Upper lobe of right lung (tissue), 1 donor: ENCODE measurements around the gene AGTRAP. TPM values are rescaled to one million over a fixed set of nuclear protein-coding genes. Genes with fewer than 3 reads are reported as not detected.

Experiments used
- ATAC-seq: fragments of 200-7000 bp; cut with Tn5 transposase; one replicate; pipeline ENCODE4 v1.9.1; 2020; ENCODE audit warnings: mild to moderate bottlenecking, moderate library complexity
- DNase-seq: peaks from one replicate; pipeline ENCODE4 v3.0.0-alpha.2; 2020
- H3K27ac ChIP-seq: fragments of 200-600 bp; one replicate; pipeline ENCODE4 v1.8.0; 2022
- H3K27me3 ChIP-seq: fragments of 200-600 bp; one replicate; pipeline ENCODE4 v1.8.0; 2022; ENCODE audit warnings: mild to moderate bottlenecking
- H3K36me3 ChIP-seq: fragments of 200-600 bp; one replicate; pipeline ENCODE4 v1.8.0; 2022
- H3K4me1 ChIP-seq: fragments of 200-600 bp; one replicate; pipeline ENCODE4 v1.8.0; 2022
- H3K4me3 ChIP-seq: fragments of 200-600 bp; one replicate; pipeline ENCODE4 v1.8.0; 2022; ENCODE audit warnings: mild to moderate bottlenecking
- H3K9me3 ChIP-seq: fragments of 200-600 bp; one replicate; pipeline ENCODE4 v1.8.0; 2022
- intact Hi-C: fragments of 100-400 bp; cut with DNase I; formaldehyde crosslinking; loops from one replicate; pipeline ENCODE4 v1.11.0; 2022
- total RNA-seq: library from RNA; stranded (reverse); fragmentation: NEBNext Ultra II Directional; extraction: Animal tissue kit (Norgen Biotek cat#: 25700); gene quantifications from one replicate; pipeline ENCODE4 v1.2.1, GENCODE V29; 2021
- TF ChIP-seq, protein P1 (sequence below): fragments of 200-600 bp; IDR thresholded peaks from one replicate; pipeline ENCODE4 v1.8.0; 2022; ENCODE audit warnings: antibody characterized with exemption
- donor health status: DM: no; HTN: yes; CAD: no; lungs with severe emphysema.

Gene AGTRAP
- total RNA-seq, 1 donor from 2014 or later: 57.0 TPM

DNA sequence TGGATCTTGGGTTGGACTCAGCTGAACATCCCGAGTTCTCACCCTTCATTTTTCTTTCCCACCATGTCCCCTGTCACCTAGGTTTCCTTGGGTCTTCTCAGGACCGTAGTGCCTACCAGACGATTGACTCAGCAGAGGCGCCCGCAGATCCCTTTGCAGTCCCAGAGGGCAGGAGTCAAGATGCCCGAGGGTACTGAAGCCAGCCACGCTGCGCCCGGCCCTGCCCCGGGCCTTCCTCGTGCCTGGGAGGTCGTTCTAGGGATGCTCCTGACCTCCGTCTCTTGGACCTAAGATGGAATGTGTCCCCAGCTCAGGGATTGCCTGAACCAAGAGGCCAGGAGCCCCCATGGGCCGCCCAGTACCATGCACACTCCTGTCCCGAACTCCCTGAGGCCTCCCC, 14.1 kb downstream of the AGTRAP start:
- intact Hi-C loops: no loop called here
- TF ChIP-seq, protein P1, sequence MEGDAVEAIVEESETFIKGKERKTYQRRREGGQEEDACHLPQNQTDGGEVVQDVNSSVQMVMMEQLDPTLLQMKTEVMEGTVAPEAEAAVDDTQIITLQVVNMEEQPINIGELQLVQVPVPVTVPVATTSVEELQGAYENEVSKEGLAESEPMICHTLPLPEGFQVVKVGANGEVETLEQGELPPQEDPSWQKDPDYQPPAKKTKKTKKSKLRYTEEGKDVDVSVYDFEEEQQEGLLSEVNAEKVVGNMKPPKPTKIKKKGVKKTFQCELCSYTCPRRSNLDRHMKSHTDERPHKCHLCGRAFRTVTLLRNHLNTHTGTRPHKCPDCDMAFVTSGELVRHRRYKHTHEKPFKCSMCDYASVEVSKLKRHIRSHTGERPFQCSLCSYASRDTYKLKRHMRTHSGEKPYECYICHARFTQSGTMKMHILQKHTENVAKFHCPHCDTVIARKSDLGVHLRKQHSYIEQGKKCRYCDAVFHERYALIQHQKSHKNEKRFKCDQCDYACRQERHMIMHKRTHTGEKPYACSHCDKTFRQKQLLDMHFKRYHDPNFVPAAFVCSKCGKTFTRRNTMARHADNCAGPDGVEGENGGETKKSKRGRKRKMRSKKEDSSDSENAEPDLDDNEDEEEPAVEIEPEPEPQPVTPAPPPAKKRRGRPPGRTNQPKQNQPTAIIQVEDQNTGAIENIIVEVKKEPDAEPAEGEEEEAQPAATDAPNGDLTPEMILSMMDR: no peak
- Histone ChIP-seq H3K36me3 (peaks cover 53% of the 10 kb centered on the region), H3K27ac (no peak overlapping the region), H3K27me3 (no peaks in the 10 kb centered on the region), H3K4me1 (no peaks in the 10 kb centered on the region), H3K4me3 (no peak overlapping the region), H3K9me3 (no peaks in the 10 kb centered on the region)
- no peak for DNase-seq
- ATAC-seq: no peak

DNA sequence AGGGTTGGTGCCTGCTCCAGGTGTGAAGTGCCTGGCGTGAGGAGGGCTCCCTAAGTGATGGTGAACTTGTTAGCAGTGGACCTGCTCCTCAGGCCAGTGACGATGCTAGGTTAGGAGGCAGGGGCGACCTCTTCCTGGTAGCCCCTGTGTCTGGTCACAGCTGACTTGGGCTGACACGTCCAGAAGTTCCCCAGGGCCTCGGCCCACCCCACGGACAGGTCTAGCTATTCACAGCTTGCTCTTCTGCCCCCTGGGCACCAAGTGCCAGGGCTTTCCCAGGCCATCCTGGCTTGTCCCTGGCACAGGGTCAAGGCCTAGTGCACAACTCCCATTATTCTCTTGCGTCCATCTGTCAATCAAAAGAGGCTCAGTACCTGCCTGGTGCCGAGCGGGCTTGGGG, 15.2 kb downstream of the AGTRAP start:
- Histone ChIP-seq H3K27me3 (no peaks in the 10 kb centered on the region), H3K9me3 (no peaks in the 10 kb centered on the region), H3K4me3 (no peak overlapping the region), H3K27ac (no peak overlapping the region), H3K36me3 (peaks cover 46% of the 10 kb centered on the region), H3K4me1 (no peaks in the 10 kb centered on the region)
- ATAC-seq (no peak), DNase-seq (no peak)
- intact Hi-C loops: no loop called here
- TF ChIP-seq, protein P1: no peak

GRCh38 chr1:11752359-11753088, 16.6 kb downstream of the AGTRAP start:
- TF ChIP-seq, protein P1: no peak
- H3K36me3 ChIP-seq: peaks cover 32% of the 10 kb centered on the region
- no peaks in the 10 kb centered on the region for H3K9me3 ChIP-seq
- H3K27ac ChIP-seq: no peak overlapping the region
- no peaks in the 10 kb centered on the region for H3K4me1 ChIP-seq
- no peak for DNase-seq
- no peaks in the 10 kb centered on the region for H3K27me3 ChIP-seq
- intact Hi-C loops: no loop called here
- H3K4me3 ChIP-seq: no peak overlapping the region
- no peak for ATAC-seq

GRCh38 chr1:11753555-11754208, 17.7 kb downstream of the AGTRAP start:
- no peaks in the 10 kb centered on the region for H3K4me1 ChIP-seq
- no peak overlapping the region for H3K4me3 ChIP-seq
- no peak for ATAC-seq
- TF ChIP-seq, protein P1: no peak
- no peak overlapping the region for H3K27ac ChIP-seq
- no peaks in the 10 kb centered on the region for H3K9me3 ChIP-seq
- intact Hi-C loops: no loop called here
- DNase-seq: no peak
- H3K27me3 ChIP-seq: no peaks in the 10 kb centered on the region
- H3K36me3 ChIP-seq: peaks cover 24% of the 10 kb centered on the region

DNA sequence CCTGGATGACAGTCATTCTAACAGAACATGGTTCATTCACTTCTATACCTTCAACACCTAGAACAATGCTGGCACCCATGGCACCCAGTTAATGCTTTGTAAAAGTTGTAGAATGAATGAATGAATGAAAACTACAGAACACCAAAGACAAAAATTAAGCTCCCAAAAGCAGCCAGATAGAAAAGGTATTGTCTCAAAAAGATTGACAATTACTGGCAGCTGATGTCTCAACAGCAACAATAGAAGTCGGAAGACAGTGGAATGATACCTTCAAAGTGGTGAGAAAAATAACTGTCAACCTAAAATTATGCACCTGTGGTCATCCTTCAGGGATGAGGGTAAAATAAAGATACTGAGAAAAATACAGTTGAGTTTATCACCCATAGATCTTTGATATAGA, 21.1 kb downstream of the AGTRAP start:
- DNase-seq (no peak), ATAC-seq (no peak)
- Histone ChIP-seq H3K9me3 (no peaks in the 10 kb centered on the region), H3K27me3 (peaks cover 7% of the 10 kb centered on the region), H3K4me3 (no peak overlapping the region), H3K36me3 (no peaks in the 10 kb centered on the region), H3K27ac (no peak overlapping the region), H3K4me1 (no peaks in the 10 kb centered on the region)
- TF ChIP-seq, protein P1: no peak
- intact Hi-C loops: no loop called here
